NCI-H146 treated with DMSO at 0.1 percent for 48 hours (cell line): ENCODE results near the gene APCDD1L.
"Not testable (repeated sequence)": the region's sequence is repeated elsewhere in the genome, so short reads cannot be mapped to it uniquely, and the experiment has no call there.

ENCODE experiments used
- DNase-seq: peaks from one replicate; lab custom pipeline; 2025; ENCODE audit not compliant: unreplicated experiment; lab: John Stamatoyannopoulos, UW

The APCDD1L gene

DNA sequence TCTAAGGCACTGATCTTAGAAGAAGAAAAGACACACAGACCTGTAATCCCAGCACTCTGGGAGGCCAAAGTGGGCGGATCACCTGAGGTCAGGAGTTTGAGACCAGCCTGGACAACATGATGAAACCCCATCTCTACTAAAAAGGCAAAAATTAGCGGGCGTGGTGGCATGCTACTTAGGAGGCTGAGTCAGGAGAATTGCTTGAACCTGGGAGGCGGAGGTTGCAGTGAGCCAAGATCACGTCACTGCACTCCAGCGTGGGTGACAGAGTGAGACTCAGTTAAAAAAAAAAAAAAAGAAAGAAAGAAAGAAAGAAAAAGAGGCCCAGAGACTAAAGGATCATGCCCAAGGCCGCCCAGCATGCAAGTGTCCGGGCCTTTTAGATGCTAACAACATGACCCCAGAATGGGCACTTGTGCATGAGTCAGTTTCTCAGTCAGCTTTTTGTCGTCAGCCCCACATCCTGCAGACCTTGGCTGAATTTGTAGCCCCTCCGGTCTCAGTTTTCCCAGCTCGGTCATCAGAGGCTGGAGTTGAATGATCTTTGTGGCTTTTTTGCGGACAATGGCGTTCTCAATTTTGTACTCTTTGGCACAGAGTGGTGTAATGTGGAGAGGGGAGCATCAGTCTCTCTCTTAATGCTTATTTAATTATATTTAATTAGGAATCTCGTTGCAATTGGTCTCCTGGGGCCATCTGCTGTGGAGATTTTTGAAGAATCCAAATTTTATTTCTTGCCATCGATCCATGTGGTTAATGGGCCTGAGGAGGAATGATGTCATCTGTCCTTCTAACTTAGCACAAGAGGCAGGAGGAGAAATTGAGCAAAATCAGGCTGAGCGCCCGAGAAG is 30.6 kb upstream of the APCDD1L start:
- DNase-seq: no peak

DNA sequence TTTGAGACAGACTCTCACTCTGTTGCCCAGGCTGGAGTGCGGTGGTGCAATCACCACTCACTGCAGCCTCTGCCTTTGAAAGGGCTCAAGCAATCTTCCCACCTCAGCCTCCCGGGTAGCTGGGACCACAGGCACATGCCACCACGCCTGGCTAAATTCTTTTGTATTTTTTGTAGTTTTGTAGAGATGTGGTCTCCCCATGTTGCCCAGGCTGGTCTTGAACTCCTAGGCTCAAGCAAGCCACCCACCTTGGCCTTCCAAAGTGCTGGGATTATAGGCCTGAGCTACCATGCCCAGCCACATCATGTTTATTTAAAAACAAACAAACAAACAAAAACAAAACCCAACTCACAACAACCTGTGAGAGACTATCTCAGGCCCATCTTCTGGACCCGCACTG is 29.7 kb upstream of the APCDD1L start:
- no peak for DNase-seq

DNA sequence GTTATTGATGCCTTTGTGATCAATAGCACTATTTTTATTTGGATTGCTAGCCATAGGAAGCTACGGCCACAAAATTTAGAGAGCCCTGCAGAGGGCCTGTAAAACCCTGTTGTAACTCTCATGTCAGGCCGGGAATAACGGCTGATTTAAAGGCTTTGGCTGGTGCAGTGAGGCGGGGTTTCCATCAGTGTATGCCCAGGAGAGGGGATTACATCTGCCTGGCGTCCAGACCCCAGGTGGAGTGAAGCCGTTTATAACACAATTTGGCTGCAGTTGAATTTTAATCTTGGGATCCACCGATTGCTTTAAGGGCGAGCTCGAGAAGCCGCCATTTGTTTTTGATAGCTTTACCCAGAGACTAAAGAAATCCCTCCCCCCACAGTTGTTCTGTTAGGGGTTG is 29.1 kb upstream of the APCDD1L start:
- DNase-seq: no peak

DNA sequence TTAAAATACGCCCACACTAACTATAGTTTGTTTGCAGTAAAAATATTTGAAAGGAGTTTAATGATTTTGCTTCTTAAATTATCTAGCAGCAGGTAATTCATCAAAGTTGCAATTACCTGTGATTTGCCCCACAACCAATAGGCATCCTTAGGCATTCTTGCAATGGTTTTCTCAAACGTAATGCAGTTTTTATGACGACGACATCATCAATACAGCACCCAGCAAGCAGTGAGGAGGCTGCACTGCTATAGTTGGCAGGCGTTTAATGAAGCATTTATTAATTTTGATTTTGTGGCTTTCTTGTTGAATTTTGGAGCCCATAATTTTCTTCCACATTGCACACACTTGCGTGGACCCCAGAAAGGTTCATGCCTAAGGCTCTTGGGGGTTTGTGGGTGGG is 28.1 kb upstream of the APCDD1L start:
- DNase-seq: no peak

DNA sequence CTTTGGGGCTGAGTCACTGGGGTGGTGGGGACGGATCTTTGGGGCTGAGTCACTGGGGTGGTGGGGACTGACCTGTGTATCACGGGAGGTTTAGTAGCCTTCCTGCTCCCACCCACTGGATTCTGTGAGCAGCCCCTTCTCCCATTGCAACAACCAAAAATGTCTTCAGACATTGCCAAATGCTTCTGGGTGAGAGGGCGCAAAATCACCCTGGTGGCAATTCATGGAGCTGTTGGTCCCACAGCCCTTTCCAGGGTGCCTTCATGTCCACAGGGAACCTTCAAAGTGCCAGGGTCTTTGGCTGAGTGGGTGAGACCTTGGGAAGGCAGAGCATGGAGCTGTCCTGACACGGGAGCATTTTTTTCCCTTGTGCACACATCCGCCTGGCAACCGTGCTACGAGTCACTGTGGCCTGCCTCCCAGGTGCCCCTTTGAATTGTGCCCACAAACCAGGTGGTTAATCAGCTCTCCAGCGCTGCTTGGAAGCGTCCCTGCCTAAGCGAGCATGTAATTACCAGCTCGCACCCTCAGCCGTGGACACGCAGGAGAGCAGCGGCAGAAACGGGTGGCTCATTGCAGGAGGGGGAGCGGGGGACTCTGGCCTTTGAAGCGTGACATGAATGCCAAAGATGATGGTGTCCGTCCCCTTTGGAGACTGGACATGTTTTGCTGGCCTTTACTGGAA is 27.4 kb upstream of the APCDD1L start:
- DNase-seq: no peak

DNA sequence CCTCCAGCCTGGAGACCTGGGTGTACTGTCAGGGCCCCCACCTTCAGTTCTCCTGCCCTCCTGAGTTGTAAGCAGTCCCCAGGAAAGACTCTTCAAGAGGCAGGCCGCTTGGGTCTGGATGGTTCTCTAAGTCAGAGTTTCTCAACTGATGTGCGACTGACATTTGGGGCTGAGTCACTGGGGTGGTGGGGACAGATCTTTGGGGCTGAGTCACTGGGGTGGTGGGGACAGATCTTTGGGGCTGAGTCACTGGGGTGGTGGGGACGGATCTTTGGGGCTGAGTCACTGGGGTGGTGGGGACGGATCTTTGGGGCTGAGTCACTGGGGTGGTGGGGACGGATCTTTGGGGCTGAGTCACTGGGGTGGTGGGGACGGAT is 26.8 kb upstream of the APCDD1L start:
- not testable (repeated sequence) for DNase-seq

DNA sequence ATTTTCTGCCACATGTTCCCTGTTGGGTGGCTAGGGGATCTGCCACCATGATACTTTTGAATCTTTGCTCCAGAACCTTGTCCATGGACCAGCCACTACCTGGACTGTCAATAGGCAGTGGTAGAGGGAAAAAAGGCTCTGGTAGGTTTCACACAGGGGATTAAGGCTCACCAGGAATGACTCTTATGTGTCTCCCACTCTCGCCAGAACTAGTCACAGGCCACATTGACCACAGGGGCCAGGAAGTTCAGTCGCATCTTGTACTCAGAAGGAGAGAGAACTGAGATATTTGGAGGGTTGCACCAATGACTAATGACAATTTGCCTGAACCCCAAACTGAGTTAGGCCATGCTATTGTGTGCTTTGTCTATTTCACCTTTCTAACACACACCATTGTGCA is 23.6 kb upstream of the APCDD1L start:
- no peak for DNase-seq

DNA sequence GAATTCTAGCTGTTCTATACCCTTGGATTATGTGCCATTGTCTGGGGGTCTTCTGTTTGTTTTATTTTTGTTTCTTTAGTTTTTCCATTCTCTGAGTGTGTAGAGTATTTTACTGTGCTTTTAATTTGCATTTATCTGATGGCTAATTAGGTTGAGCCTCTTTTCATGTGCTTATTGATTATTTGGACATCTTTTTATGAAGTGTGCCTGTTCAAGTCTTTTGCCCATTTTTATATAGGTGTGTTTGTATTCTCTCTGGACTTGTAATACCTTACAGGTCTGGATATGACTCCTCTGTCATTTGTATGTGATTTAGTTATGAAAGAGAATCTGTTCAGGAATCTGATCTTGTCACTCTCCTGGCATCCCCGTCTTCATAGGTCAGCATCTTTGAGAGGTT is 22.6 kb upstream of the APCDD1L start:
- no peak for DNase-seq

DNA sequence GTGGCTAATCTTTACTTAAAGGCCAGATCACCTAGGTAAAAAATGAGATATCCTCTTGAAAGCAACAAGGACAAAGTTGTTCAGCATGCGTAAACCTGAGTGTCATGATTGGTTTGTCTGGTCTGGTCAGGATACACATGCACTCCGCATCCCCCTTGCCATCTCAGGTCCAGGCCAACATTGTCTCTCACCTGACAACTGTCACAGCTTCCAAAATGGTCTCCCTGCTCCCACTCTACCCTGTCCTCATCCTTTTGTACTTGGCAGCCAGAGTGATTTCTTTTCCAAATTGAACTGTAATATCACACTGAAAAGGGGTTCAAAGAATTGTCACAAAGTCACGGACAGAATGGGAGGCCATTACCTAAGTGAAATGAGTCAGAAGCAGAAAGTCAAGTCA is 21.1 kb upstream of the APCDD1L start:
- DNase-seq: no peak

DNA sequence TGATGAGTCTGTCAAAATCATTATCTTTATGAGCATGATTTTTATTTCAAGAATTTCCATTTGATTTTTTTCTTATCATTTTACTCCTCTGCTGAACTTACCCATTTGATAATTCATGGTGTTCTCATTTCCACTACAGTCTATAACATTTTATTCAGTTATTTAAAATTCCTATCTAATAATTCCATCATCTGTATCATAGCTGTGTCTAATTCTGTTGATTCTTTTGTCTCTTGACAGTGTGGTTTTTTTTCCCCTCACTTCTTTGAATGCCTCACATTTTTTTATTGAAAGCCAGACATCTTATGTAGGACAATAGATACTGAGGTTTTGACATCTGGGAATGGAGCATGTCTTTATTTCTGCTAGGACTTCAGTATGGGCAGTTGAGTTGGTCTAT is 16.5 kb upstream of the APCDD1L start:
- DNase-seq: no peak

DNA sequence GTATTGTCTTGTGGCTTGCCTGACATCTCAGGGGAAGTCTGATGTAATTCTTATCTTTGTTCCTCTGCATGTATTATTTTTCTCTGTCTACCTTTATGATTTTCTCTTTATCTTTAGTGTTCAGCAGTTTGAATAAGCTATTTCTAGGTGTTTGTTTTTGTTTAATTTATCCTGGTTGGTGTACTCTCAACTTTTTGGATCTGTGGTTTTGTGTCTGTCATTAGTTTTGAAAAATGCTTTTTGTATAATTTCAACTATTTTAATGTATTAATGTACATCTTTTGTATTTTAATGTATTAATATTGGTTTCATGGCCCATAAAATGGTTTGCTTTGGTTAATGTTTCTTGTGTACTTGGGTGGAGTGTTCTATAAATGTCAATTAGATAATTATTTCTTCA is 15.9 kb upstream of the APCDD1L start:
- no peak for DNase-seq

DNA sequence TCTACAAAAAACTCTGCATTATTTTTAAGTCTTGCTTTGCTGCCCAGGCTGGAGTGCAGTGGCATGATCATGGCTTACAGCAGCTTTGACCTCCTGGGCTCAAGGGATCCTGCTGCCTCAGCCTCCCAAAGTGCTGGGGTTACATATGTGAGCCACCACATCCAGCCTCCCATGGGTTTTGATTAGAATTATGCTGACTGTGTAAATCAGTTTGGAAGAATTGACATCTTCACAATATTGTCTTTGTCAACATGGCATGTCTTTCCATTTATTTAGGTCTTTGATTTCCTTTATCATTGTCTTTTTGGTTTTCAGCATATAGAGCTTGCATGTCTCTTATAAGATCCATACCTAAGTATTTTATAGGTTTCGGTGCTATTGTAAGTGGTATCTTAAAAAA is 13.2 kb upstream of the APCDD1L start:
- DNase-seq: no peak

DNA sequence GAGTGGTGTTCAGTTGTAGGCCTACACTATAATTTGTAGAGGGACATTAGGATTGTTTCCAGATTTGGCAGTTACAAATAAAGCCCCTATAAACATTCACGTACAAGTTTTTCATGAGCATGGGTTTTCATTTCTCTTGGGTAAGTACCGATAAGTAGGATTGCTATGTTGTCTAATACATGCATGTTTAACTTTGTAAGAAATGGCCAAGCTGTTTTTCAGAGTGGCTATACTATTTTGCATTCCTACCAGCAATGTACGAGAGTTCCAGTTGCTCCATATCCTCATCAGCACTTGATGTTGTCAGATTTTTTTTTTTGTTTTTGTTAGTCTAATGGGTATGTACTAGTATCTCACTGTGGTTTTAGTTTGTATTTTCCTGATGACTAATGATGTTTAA is 11.2 kb upstream of the APCDD1L start:
- DNase-seq: no peak

DNA sequence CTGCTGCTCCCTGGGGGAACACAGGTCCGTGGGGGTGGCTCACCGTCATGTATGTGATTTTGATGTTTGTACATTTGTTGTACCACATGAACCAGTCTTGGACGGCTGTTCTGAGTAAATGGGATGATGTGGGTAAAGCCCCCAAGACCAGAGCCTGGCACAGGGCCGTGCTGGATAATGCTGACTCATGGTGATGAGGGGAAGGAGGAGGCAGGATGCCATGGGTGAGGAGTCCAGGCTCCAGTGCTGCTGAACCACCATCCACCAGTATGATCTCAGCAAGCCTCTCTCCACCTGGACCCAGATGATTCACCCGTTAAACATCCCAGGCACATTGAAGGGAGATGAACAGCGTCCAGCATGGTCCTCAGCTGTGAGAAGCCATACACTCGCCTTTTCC is 9.6 kb upstream of the APCDD1L start:
- no peak for DNase-seq

DNA sequence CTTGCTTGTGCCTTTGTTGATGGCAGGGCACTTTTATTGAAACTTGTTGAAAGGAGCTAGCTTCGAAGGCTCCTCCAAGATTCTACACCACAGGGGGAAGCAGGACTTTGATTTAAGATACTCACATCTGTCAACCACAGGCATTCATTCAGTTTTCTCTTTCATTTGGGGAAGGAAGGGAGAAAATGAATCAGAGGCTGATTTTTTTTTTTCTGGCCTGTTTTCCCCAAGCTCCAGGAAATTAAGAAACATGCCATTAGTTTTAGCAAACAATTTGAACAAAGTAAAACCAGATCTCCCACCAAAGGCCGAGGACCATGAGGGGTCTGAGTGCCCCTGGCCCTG is 8.7 kb upstream of the APCDD1L start:
- no peak for DNase-seq

DNA sequence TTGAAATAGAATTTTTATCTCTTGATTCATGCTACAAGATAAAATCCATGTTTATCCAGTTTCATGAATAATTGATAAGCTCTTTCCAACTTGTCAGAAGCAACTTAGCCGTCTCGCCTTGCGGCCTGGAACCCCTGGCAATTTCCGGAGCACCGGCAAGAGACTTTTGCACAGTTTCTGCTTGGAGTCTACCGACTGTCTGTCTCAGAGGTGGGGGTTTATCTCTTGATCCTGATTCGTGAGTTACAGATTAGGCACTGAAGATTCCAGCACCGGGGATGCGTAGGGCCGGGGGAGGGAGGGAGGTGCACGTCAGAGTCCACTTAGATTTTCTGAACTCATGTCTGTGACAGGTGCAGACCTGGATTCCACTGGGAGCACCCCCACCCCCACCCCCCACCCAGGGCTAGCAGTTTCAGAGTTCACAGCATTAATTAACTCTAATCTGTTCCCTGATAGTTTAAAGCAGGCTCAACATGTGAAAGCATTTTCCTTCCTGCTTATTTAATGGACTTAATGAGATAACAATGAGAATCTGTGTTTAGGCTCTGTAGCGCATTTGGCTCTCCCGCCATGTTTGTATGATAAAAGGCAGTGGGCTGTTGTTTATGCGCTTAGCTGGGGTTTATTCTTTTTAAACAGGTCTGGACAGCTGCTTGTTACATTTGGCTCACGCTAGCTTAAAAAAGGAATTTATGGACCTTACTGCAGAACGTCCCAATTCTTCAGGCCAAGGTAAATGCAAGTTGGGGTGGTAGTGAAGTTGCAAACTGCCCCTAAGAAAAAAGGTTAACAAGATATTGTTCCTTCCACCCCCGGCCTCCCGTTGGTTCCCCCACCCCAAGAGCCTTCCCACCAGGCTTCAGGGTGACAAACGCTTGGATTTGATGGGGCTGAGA is 8.1 kb upstream of the APCDD1L start:
- no peak for DNase-seq

DNA sequence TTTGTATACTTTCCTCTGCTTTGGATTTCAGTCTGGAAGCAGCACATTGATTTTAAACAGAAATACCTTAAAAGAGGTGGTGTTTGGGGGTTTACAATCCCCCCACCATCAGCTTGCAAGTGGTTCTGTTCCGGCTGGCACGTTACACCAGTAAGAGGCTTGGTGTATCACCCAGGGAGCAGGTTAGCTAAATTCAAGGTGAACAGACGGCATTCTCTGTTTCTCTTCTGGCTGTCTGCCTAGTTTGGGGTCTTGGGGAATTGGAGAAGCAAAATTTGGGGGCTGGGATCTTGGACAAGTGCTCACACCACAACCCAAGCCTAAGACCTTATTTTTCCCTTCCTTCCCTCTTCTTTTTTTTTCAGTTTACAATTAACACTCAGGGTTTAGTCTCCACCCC is 7.5 kb upstream of the APCDD1L start:
- DNase-seq: no peak

DNA sequence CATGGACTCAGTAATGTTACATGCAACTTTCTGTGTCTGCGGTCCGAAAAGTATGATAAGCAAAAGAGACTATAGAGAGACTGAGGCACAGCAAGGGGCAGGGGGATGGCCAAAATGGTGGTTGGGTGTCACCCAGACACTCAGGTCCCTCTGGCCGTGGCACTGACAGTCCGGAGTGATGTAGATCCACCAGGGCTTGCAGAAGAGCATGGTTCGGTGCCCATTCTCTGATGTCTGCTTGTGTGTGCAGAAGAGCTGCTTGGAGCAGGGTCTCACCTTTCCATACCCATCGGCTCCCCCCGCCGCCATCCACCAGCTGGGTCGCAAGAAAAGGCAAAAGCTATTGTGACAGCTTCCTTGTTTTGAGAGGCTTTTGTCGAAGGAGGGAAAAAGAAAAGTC is 6.6 kb upstream of the APCDD1L start:
- no peak for DNase-seq

DNA sequence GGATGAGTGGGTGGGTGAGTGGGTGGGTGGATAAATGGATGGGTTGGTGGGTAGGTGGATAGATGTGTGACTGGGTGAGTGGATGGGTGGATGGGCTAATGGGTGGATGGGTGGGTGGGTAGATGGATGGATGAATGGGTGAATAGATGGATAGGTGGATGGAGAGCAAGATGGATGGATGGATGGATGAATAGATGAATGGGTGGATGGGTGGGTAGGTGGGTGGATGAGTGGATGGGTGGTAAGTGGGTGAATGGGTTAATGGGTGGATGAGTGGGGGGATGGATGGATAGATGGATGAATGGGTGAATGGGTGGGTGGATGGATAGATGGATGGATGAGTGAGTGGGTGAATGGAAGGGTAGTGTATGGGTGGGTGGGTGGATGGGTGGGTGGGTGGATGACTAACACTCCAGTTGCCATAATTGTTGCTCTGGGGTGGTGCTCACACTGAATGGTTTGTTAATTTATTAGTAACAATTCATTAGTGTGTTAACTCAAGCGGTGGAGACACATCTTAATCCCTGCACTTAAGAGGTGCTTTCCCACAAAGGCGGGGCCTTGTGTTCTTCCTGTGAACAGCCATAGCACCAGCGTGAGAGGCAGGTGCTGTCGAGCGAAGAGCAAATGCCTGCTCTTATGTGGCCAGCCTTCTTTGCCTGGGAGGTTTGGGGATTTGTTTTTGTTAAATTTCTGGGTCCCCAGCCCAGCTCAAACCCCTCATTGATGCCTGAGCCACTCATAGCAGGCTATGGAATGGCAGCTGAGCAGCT is 4.9 kb upstream of the APCDD1L start:
- no peak for DNase-seq

DNA sequence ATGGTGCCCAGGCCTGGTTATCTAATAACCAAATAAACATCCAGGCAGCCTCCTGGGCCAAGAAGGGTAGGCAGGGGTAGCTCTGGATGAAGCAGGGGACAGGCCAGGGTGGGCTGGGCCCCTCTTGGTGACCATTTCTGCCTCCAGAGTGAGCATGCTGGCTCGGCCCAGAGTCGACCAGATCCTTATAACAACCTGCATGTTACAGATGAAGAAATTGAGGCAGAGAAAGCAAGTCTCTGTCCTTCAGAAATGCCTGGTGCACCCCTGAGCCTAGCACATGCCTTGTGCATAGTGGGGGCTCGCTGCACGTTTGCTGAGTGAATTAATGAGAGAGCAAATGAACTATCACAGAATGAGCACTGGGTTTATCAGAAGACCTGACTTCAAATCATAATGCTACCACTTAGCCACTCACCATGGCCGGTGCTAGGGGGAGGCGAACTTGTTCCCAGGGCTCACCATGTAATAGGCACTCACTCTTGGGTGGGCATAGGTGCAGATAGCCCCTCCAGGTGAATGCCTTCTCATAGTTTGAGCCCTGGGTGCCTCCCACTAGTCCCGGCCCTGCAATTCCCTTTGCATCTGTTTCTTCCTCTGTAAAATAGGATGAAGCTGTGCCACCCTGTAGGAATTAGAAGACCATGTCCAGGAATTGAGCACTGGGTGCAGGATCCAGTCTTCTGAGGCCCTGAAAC is 3.8 kb upstream of the APCDD1L start:
- no peak for DNase-seq

DNA sequence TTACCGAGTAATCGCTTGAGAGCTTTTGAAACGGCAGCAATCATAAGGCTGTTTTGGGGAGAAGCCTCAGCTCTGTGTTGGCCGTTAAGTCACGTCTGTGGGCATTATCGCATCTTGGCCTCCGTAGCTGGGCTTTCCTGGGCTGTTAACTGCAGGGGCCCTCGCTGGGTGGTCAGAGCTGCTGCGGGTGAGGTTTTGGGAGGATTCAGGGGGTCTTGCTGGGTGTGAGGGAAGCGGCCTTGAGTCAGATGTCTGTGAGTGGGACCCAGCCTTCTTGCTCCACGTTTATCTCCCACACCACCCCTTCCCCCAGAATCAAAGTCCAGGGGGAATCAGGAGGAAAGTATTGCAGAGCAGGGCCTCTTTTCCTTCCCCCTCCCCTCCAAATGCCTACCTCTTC is 3.2 kb upstream of the APCDD1L start:
- no peak for DNase-seq
